ENCODE results near the gene BAD. TPM values are rescaled to one million over a fixed set of nuclear protein-coding genes. Genes with fewer than 3 reads are reported as not detected.

Gene BAD
- total RNA-seq, 2 donors from 2014 or later, result 51.1 to 85.9 TPM

DNA sequence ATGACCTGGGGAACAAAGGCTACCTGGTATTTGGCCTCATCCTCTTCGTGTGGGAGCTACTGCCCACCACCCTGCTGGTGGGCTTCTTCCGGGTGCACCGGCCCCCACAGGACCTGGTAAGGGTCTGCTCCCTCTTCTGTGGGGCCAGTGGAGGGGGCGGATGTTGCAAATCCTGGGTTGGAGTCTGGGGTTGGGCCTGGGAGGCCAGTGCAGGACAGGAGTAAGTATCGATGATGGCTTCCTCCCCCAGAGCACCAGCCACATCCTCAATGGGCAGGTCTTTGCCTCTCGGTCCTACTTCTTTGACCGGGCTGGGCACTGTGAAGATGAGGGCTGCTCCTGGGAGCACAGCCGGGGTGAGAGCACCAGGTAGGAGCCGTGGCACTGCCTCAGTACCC, 3.9 kb upstream of the BAD start:
- no peak for ATAC-seq
- 90 to 93% methylated on average over 3 to 4 of the region's 9 CpGs for WGBS, 2 donors
- no peak for DNase-seq
- peaks cover 0 to 21% of the 10 kb centered on the region in 2 donors for H3K27me3 ChIP-seq
- H3K4me3 ChIP-seq, result no peak overlapping the region
- TF ChIP-seq, protein P1, sequence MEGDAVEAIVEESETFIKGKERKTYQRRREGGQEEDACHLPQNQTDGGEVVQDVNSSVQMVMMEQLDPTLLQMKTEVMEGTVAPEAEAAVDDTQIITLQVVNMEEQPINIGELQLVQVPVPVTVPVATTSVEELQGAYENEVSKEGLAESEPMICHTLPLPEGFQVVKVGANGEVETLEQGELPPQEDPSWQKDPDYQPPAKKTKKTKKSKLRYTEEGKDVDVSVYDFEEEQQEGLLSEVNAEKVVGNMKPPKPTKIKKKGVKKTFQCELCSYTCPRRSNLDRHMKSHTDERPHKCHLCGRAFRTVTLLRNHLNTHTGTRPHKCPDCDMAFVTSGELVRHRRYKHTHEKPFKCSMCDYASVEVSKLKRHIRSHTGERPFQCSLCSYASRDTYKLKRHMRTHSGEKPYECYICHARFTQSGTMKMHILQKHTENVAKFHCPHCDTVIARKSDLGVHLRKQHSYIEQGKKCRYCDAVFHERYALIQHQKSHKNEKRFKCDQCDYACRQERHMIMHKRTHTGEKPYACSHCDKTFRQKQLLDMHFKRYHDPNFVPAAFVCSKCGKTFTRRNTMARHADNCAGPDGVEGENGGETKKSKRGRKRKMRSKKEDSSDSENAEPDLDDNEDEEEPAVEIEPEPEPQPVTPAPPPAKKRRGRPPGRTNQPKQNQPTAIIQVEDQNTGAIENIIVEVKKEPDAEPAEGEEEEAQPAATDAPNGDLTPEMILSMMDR (IDR thresholded peaks at IDR 0.05), result no peak
- TF ChIP-seq POLR2A (IDR thresholded peaks at IDR 0.05), result no peak
- no peaks in the 10 kb centered on the region for H3K9me3 ChIP-seq
- H3K27ac ChIP-seq, result no peak overlapping the region
- peaks cover 35% of the 10 kb centered on the region for H3K4me1 ChIP-seq
- intact Hi-C loops (cut with DNase I), result no loop called here
- H3K36me3 ChIP-seq (replicated peaks in 1 of 2; ENCODE audit: insufficient read depth in 1 of 2, low read depth in 2 of 2), result no peaks in the 10 kb centered on the region

DNA sequence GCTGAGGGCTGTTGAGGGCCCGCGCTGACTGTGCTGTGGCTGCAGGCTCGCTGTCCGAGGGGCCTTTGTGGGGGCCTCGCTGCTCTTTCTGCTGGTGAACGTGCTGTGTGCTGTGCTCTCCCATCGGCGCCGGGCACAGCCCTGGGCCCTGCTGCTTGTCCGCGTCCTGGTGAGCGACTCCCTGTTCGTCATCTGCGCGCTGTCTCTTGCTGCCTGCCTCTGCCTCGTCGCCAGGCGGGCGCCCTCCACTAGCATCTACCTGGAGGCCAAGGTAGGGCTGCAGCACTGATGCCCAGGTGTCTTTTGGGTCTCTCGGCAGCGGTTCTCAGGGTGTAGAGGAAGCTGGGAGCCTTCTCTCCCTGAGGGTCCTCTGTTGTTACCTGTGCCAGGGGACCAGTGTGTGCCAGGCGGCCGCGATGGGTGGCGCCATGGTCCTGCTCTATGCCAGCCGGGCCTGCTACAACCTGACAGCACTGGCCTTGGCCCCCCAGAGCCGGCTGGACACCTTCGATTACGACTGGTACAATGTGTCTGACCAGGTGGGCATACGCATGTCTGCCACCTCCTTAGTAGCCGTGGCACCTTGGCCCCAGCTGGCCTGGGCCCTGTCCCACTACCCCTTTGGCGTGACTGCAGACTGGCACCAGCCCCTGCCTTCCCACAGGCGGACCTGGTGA, 3.3 kb upstream of the BAD start:
- no peak for DNase-seq
- ATAC-seq, result no peak
- peaks cover 40% of the 10 kb centered on the region for H3K4me1 ChIP-seq
- intact Hi-C loops (cut with DNase I), result no loop called here
- no peak overlapping the region for H3K4me3 ChIP-seq
- whole genome bisulfite sequencing, 2 donors, result 94% methylated on average over 33 of the region's 33 CpGs; no CpG with 5 or more reads in 1 of the 2 donors
- H3K27ac ChIP-seq, result no peak overlapping the region
- H3K36me3 ChIP-seq (replicated peaks in 1 of 2; ENCODE audit: insufficient read depth in 1 of 2, low read depth in 2 of 2), result no peaks in the 10 kb centered on the region
- H3K9me3 ChIP-seq, result no peaks in the 10 kb centered on the region
- peaks cover 0 to 16% of the 10 kb centered on the region in 2 donors for H3K27me3 ChIP-seq
- TF ChIP-seq POLR2A (IDR thresholded peaks at IDR 0.05), result no peak
- TF ChIP-seq, protein P1 (IDR thresholded peaks at IDR 0.05), result no peak

DNA sequence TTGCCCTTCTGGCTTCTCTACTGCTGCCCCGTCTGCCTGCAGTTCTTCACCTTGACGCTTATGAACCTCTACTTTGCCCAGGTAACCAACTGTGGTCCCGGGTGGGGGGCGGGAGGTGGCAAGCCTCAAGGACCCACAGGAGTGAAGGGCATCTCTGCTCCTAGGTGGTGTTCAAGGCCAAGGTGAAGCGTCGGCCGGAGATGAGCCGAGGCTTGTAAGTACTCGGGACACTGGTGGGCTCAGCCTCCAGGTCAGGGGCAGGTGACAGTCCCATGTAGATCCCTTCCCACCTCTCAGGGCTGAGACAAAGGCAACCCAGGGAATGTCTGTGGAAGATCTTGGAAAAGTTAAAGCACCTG, 2.3 kb upstream of the BAD start:
- Histone ChIP-seq H3K27ac (no peak overlapping the region), H3K36me3 (replicated peaks in 1 of 2; ENCODE audit: insufficient read depth in 1 of 2, low read depth in 2 of 2) (no peaks in the 10 kb centered on the region), H3K4me1 (peaks cover 32% of the 10 kb centered on the region), H3K4me3 (no peak overlapping the region), H3K27me3 (peaks cover 0 to 6% of the 10 kb centered on the region in 2 donors), H3K9me3 (no peaks in the 10 kb centered on the region)
- 60 to 64% methylated on average over 9 of the region's 9 CpGs for WGBS, 2 donors
- ATAC-seq (no peak), DNase-seq (no peak)
- TF ChIP-seq POLR2A (IDR thresholded peaks at IDR 0.05), result no peak
- TF ChIP-seq, protein P1 (IDR thresholded peaks at IDR 0.05), result no peak
- intact Hi-C loops (cut with DNase I), result no loop called here

DNA sequence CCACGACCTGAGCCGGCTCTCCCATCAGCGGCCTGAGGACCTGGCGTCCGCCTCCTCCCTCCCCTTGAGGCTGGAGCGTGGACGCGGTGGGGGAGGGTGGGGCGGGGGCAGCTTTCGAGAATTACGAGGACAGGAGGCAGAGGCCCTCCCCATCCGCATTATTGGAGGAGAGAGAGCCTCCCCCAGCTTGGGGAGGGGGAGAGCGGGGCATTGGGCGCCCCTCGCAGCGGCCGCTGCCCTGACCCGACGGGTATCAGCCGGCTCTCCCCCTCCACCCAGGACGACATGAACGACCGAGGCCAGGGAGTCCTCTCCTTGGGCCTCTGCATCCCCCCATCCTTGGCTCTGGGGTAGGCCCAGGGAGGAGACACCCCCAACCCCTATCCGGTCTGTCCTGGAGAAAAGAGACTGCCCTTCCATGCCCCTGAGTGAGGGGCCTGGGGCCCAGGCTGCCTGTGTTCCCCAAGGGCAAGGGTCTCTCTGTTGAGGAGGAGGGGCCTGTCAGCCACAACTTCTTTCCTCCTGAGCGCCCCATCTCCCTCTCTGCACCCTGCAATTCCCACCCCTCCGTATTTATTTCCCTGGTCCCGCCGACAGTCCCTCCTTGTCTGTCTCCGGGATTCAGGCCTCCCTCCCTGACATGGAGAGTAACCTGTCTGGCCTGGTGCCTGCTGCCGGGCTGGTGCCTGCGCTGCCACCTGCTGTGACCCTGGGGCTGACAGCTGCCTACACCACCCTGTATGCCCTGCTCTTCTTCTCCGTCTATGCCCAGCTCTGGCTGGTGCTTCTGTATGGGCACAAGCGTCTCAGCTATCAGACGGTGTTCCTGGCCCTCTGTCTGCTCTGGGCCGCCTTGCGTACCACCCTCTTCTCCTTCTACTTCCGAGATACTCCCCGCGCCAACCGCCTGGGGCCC, 1.7 kb upstream of the BAD start:
- ATAC-seq, result no peak
- intact Hi-C loops (cut with DNase I), result no loop called here
- peak overlapping the region; percentile 70 to 91 (median 88) for H3K27ac ChIP-seq
- no peak for TF ChIP-seq POLR2A (IDR thresholded peaks at IDR 0.05)
- TF ChIP-seq, protein P1 (IDR thresholded peaks at IDR 0.05), result no peak
- H3K9me3 ChIP-seq, result no peaks in the 10 kb centered on the region
- peak; percentile 70 to 85 (median 78) for DNase-seq
- peaks cover 25% of the 10 kb centered on the region for H3K4me1 ChIP-seq
- H3K27me3 ChIP-seq, result no peaks in the 10 kb centered on the region
- H3K36me3 ChIP-seq (replicated peaks in 1 of 2; ENCODE audit: insufficient read depth in 1 of 2, low read depth in 2 of 2), result no peaks in the 10 kb centered on the region
- peak overlapping the region; percentile 31 to 49 for H3K4me3 ChIP-seq
- WGBS, 2 donors, result 20 to 39% methylated on average over 16 to 38 of the region's 40 CpGs

Data from body of pancreas (tissue), 4 donors.